ENCODE data around the gene PDCD10.

GRCh38 chr3:167749209-167749608 lies 14.5 kb upstream of the PDCD10 start:
- TF ChIP-seq GATA2 (IDR thresholded peaks at IDR 0.05; ENCODE audit: low read depth, low read length) (no peak), GATA3 (IDR thresholded peaks at IDR 0.05; ENCODE audit: low read depth, low read length) (no peak)

Data from SH-SY5Y (cell line).